Fibroblast of the aortic adventitia (primary cell): ENCODE data around the gene PCSK4. TPM values are rescaled to one million over a fixed set of nuclear protein-coding genes. Genes with fewer than 3 reads are reported as not detected.

Experiments used
- DNase-seq: peaks from one replicate; pipeline ENCODE4 v3.0.0-alpha.2; 2010; ENCODE audit warnings: low read depth
- H3K4me3 ChIP-seq: 2 replicates; pipeline ENCODE4 v1.5.1; 2011; ENCODE audit warnings: low read depth, mild to moderate bottlenecking, control low read depth, low read length, moderate library complexity
- CTCF ChIP-seq: IDR thresholded peaks from 2 replicates; pipeline ENCODE4 v1.5.1; 2011; ENCODE audit warnings: mild to moderate bottlenecking, low read length, control low read depth, inconsistent platforms; ENCODE audit not compliant: insufficient read depth
- total RNA-seq: library from RNA; depleted of rRNA; stranded (reverse); fragments of >200 nt; gene quantifications from 2 replicates; pipeline ENCODE4 v1.2.3, GENCODE V29; 2012; ENCODE audit warnings: low replicate concordance

The PCSK4 gene
- total RNA-seq, 1 donor, result 2.2 TPM

DNA sequence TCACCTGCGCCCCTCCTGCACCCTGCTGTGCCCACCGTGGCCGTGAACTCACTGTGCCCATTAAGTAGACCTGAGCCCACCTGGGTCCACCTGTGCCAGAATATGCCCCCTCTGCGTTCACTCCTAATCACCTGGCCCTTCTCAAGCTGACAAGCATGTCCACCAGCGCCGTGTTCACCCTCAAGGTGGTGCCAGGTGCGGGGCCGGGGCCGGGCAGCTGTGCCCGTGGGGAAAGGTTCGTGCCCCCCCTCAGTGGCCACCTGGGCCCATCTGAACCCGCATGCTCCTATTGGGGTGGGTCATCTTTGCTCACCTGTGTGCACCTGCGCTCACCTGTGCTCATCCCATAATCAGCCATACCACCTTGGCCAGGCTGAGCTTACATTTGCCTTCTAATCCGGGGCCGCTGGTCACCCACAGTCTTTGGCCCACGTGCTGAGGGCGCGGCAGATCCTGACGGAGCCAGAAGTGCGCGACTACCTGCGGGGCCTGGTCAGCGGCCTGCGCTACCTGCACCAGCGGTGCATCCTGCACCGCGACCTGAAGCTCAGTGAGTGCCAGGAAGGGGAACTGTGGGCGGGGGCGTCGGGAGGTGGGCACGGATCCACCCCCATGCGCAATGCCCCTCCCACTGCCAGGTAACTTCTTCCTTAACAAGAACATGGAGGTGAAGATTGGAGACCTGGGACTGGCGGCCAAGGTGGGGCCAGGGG, 36.1 kb upstream of the PCSK4 start:
- no peak overlapping the region for H3K4me3 ChIP-seq
- no peak for TF ChIP-seq CTCF
- no peak for DNase-seq

GRCh38 chr19:1525343-1525742, 35.2 kb upstream of the PCSK4 start:
- no peak for DNase-seq
- no peak for TF ChIP-seq CTCF
- H3K4me3 ChIP-seq, result no peak overlapping the region

DNA sequence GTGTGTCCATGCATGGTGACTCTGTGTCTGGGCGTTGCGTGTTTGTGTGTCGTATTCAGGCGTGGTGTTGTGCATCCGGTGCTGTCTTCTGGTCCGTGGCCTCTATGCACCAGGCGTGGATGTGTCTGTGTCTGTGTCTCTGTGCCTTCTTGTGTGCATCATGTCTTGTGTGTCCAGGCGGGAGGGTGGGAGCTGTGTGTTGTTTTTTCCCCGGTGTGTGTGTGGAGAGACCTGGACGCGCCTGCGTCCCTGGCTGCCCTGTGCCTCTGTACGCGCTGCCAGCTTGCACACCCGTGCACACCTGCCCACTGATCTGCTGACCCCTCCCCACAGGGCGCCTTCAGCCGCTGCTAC, 34.8 kb upstream of the PCSK4 start:
- no peak for TF ChIP-seq CTCF
- no peak for DNase-seq

DNA sequence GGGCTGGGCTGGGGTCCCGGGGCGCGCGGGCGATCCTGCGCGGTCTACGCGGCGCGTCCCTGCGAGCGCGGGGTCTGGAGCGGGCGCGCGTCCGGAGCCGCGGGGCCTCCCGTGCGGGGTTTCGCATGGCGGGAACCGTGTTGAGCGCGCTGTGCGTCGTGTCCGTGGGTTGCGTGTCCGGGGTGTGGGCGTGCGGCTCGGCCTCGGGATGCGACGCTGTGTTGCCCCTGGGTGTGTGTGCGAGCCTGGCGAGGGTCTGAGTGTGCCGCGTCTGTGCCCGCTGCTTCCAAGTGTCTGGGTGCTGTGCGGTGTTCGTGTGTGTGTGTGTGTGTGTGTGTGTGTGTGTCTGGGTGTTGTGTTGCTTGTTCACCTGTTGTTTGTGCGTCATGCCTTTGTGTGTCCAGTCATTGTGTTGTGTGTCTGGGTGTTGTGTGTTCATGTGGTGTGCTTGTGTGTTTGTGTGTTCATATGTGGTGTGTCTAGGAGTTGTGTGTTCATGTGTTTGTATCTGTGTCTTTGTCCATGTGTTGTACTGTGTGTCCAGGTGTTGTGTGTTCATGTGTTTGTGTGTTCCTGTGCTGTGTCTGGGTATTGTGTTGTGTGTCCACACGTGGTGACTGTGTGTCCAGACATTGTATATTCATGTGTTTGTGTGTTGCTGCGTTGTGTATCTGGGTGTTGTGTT, 34.3 kb upstream of the PCSK4 start:
- H3K4me3 ChIP-seq, result no peak overlapping the region
- no peak for DNase-seq

More for the DNA sequence above, 34.8 kb upstream of the PCSK4 start:
- no peak overlapping the region for H3K4me3 ChIP-seq

DNA sequence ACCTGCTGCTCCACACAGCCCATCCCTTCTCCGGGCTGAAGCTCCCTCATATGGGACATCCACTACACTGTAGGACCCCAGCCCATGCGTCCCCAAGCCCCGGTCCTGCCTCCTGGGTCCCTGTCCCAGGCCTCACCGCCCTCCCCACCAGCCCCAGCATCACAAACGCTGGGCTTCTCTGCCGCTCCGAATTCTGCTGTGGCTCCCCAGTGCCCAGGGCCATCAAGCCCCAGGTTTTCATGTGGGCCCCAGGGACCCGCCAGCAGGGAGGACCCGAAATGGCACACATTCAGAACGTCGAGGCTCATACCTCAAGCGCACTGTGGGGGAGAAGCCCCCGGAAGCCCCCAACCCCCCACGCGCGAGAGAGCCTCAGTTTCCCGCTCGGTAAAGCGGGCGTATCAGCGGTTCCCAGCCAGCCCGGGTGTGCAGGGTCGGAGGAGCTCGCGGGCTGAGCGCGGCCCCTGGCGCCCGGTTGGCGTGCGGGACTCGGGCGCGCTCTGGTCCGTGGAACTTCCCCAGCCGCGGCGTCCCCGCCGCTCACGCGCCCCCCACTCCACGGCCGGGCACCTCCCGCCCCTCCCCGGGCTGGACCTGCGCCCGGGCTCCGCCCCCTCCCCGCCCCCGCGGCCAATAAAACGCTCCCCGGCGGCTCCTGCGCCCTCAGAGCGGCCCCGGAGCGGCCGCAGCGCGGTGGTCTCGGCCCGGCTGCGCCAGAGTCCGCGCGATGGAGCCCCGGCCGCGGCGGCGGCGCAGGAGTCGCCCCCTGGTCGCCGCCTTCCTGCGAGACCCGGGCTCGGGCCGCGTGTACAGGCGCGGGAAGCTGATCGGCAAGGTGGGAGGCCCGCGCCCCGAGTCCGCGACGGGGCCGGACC, 33.5 kb upstream of the PCSK4 start, which contains the start of gene PLK5:
TSS of gene PLK5 (plus strand) at position 666 of the 875 bp plus-strand sequence. CDS start 2,920 bp downstream, outside the sequence.
- no peak within 1 kb of the TSS for H3K4me3 ChIP-seq
- DNase-seq, result no peak
- TF ChIP-seq CTCF, result no peak

More for the DNA sequence above, 34.3 kb upstream of the PCSK4 start:
- TF ChIP-seq CTCF, result no peak

- no peak for DNase-seq
Observed at GRCh38 chr19:1522838-1523237, 32.7 kb upstream of the PCSK4 start.

More at GRCh38 chr19:1522838-1523237, 32.7 kb upstream of the PCSK4 start:
- no peak overlapping the region for H3K4me3 ChIP-seq
- no peak for TF ChIP-seq CTCF
